GM11168 (cell line): ENCODE results near the gene SAA2.
"Not testable (repeated sequence)": the region's sequence is repeated elsewhere in the genome, so short reads cannot be mapped to it uniquely, and the experiment has no call there.

ENCODE experiments used
- in situ Hi-C: fragments of 300-500 bp; cut with MboI; formaldehyde crosslinking; loops from one replicate; pipeline ENCODE4 v1.12.0; 2022; ENCODE audit warnings: low sequenced_read_pairs; ENCODE audit not compliant: unreplicated experiment

The SAA2 gene

DNA sequence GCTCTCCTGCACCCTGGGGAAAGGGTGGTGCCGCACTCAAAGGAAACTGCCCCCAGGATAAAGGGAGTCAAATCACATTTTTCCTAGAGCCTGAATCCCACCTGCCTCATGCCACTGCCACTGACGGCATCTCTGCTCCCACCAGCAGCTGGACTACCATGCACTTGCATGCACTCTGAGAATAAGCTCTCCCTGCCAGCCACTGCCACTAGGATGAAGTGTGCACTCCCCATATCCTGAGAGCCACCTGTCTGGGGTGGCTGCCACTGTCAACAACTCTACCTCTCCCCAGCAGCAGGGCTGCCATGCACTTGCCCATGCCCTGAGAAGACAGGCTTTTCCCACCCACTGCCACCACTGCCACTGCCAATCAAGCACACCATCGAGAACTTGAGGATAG lies 44.2 kb downstream of the SAA2 start:
- in situ Hi-C loops: no loop called here

DNA sequence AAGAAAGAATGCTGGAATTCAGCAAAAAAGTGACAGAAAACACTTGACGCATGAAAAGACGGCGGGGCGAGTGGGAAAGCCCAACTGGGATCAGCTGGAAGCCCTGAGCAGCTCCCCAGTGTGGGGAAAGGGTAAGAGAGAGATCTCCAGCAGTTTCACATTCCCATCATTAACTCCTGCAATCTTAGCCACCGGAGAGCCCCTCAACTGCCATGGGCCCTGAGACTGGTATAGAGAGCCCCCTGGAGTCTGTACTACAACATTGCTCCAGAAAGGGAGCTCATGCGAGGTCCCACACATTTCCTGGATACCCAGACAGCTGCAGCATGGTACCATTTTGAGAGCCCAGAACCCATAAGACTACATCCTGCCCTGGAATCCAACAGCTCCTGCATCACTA lies 44.7 kb downstream of the SAA2 start:
- in situ Hi-C loops: no loop called here

- in situ Hi-C loops: not testable (repeated sequence)
Measured at GRCh38 chr11:18197738-18198137, 50.7 kb downstream of the SAA2 start.

DNA sequence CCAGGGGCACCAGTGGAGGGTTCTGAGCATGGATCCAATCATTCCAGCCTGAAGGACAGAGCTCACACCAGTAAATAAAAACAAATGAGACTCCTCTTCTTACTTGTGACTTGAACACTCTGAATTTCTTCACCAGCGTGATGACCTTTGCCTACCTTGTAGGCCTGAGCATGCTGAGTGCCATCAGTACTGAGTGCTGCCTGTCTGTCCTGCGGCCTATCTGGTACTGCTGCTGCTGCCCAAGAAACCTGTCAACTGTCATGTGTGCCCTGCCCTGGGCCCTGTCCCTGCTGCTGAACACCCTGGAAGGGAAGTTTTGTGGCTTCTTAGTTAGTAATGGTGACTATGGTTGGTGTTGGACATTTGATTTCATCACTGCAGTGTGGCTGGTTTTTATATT lies 51.9 kb downstream of the SAA2 start:
- in situ Hi-C loops: no loop called here
